ENCODE data around the gene GLIS1.

Gene GLIS1

GRCh38 chr1:53721088-53721487 lies 17.9 kb downstream of the GLIS1 start:
- Histone ChIP-seq H3K9me3 (ENCODE audit: control insufficient read depth, low read length) (no peaks in the 10 kb centered on the region), H3K4me3 (ENCODE audit: insufficient read depth, low read depth, low read length, poor library complexity, severe bottlenecking) (no peak overlapping the region), H3K36me3 (ENCODE audit: control insufficient read depth, insufficient read depth, low read length) (no peaks in the 10 kb centered on the region), H3K27ac (ENCODE audit: insufficient read depth, low read length, poor library complexity, severe bottlenecking) (no peak overlapping the region), H3K4me1 (ENCODE audit: control insufficient read depth, insufficient read depth, low read length, poor library complexity, severe bottlenecking) (no peaks in the 10 kb centered on the region), H3K27me3 (replicated peaks; ENCODE audit: control insufficient read depth, insufficient read depth, low read length, poor library complexity, severe bottlenecking) (no peaks in the 10 kb centered on the region)
- no peak for DNase-seq

- Histone ChIP-seq H3K27ac (ENCODE audit: insufficient read depth, low read length, poor library complexity, severe bottlenecking) (no peak overlapping the region), H3K9me3 (ENCODE audit: control insufficient read depth, low read length) (no peaks in the 10 kb centered on the region), H3K4me3 (ENCODE audit: insufficient read depth, low read depth, low read length, poor library complexity, severe bottlenecking) (no peak overlapping the region), H3K4me1 (ENCODE audit: control insufficient read depth, insufficient read depth, low read length, poor library complexity, severe bottlenecking) (no peaks in the 10 kb centered on the region), H3K36me3 (ENCODE audit: control insufficient read depth, insufficient read depth, low read length) (no peaks in the 10 kb centered on the region), H3K27me3 (replicated peaks; ENCODE audit: control insufficient read depth, insufficient read depth, low read length, poor library complexity, severe bottlenecking) (no peaks in the 10 kb centered on the region)
- no peak for DNase-seq
These were observed 19.5 kb downstream of the GLIS1 start for GRCh38 chr1:53719469-53719868.

- no peak overlapping the region for H3K27ac ChIP-seq (ENCODE audit: insufficient read depth, low read length, poor library complexity, severe bottlenecking)
- H3K4me1 ChIP-seq (ENCODE audit: control insufficient read depth, insufficient read depth, low read length, poor library complexity, severe bottlenecking), result no peaks in the 10 kb centered on the region
- H3K9me3 ChIP-seq (ENCODE audit: control insufficient read depth, low read length), result no peaks in the 10 kb centered on the region
- H3K27me3 ChIP-seq (replicated peaks; ENCODE audit: control insufficient read depth, insufficient read depth, low read length, poor library complexity, severe bottlenecking), result no peaks in the 10 kb centered on the region
- no peak for DNase-seq
- no peak overlapping the region for H3K4me3 ChIP-seq (ENCODE audit: insufficient read depth, low read depth, low read length, poor library complexity, severe bottlenecking)
- H3K36me3 ChIP-seq (ENCODE audit: control insufficient read depth, insufficient read depth, low read length), result no peaks in the 10 kb centered on the region
These were observed 20.5 kb downstream of the GLIS1 start for GRCh38 chr1:53718443-53718842.

GRCh38 chr1:53717025-53717804 lies 21.7 kb downstream of the GLIS1 start:
- H3K4me1 ChIP-seq (ENCODE audit: control insufficient read depth, insufficient read depth, low read length, poor library complexity, severe bottlenecking), result no peaks in the 10 kb centered on the region
- no peaks in the 10 kb centered on the region for H3K9me3 ChIP-seq (ENCODE audit: control insufficient read depth, low read length)
- no peak overlapping the region for H3K4me3 ChIP-seq (ENCODE audit: insufficient read depth, low read depth, low read length, poor library complexity, severe bottlenecking)
- H3K27me3 ChIP-seq (replicated peaks; ENCODE audit: control insufficient read depth, insufficient read depth, low read length, poor library complexity, severe bottlenecking), result no peaks in the 10 kb centered on the region
- DNase-seq, result no peak
- no peak overlapping the region for H3K27ac ChIP-seq (ENCODE audit: insufficient read depth, low read length, poor library complexity, severe bottlenecking)
- H3K36me3 ChIP-seq (ENCODE audit: control insufficient read depth, insufficient read depth, low read length), result no peaks in the 10 kb centered on the region

GRCh38 chr1:53716150-53716549 lies 22.8 kb downstream of the GLIS1 start:
- Histone ChIP-seq H3K9me3 (ENCODE audit: control insufficient read depth, low read length) (no peaks in the 10 kb centered on the region), H3K4me3 (ENCODE audit: insufficient read depth, low read depth, low read length, poor library complexity, severe bottlenecking) (no peak overlapping the region), H3K27ac (ENCODE audit: insufficient read depth, low read length, poor library complexity, severe bottlenecking) (no peak overlapping the region), H3K4me1 (ENCODE audit: control insufficient read depth, insufficient read depth, low read length, poor library complexity, severe bottlenecking) (no peaks in the 10 kb centered on the region), H3K36me3 (ENCODE audit: control insufficient read depth, insufficient read depth, low read length) (no peaks in the 10 kb centered on the region), H3K27me3 (replicated peaks; ENCODE audit: control insufficient read depth, insufficient read depth, low read length, poor library complexity, severe bottlenecking) (no peaks in the 10 kb centered on the region)
- no peak for DNase-seq

GRCh38 chr1:53715478-53715877 lies 23.5 kb downstream of the GLIS1 start:
- DNase-seq, result no peak
- Histone ChIP-seq H3K4me1 (ENCODE audit: control insufficient read depth, insufficient read depth, low read length, poor library complexity, severe bottlenecking) (no peaks in the 10 kb centered on the region), H3K9me3 (ENCODE audit: control insufficient read depth, low read length) (no peaks in the 10 kb centered on the region), H3K36me3 (ENCODE audit: control insufficient read depth, insufficient read depth, low read length) (no peaks in the 10 kb centered on the region), H3K4me3 (ENCODE audit: insufficient read depth, low read depth, low read length, poor library complexity, severe bottlenecking) (no peak overlapping the region), H3K27ac (ENCODE audit: insufficient read depth, low read length, poor library complexity, severe bottlenecking) (no peak overlapping the region), H3K27me3 (replicated peaks; ENCODE audit: control insufficient read depth, insufficient read depth, low read length, poor library complexity, severe bottlenecking) (no peaks in the 10 kb centered on the region)

- H3K27me3 ChIP-seq (replicated peaks; ENCODE audit: control insufficient read depth, insufficient read depth, low read length, poor library complexity, severe bottlenecking), result no peaks in the 10 kb centered on the region
- no peak overlapping the region for H3K4me3 ChIP-seq (ENCODE audit: insufficient read depth, low read depth, low read length, poor library complexity, severe bottlenecking)
- no peak for DNase-seq
- no peaks in the 10 kb centered on the region for H3K4me1 ChIP-seq (ENCODE audit: control insufficient read depth, insufficient read depth, low read length, poor library complexity, severe bottlenecking)
- H3K36me3 ChIP-seq (ENCODE audit: control insufficient read depth, insufficient read depth, low read length), result no peaks in the 10 kb centered on the region
- H3K9me3 ChIP-seq (ENCODE audit: control insufficient read depth, low read length), result no peaks in the 10 kb centered on the region
- H3K27ac ChIP-seq (ENCODE audit: insufficient read depth, low read length, poor library complexity, severe bottlenecking), result no peak overlapping the region
These were observed 26.7 kb downstream of the GLIS1 start for GRCh38 chr1:53712276-53712675.

GRCh38 chr1:53710584-53710983 lies 28.4 kb downstream of the GLIS1 start:
- no peaks in the 10 kb centered on the region for H3K27me3 ChIP-seq (replicated peaks; ENCODE audit: control insufficient read depth, insufficient read depth, low read length, poor library complexity, severe bottlenecking)
- DNase-seq, result no peak
- no peaks in the 10 kb centered on the region for H3K4me1 ChIP-seq (ENCODE audit: control insufficient read depth, insufficient read depth, low read length, poor library complexity, severe bottlenecking)
- H3K4me3 ChIP-seq (ENCODE audit: insufficient read depth, low read depth, low read length, poor library complexity, severe bottlenecking), result no peak overlapping the region
- no peaks in the 10 kb centered on the region for H3K36me3 ChIP-seq (ENCODE audit: control insufficient read depth, insufficient read depth, low read length)
- H3K9me3 ChIP-seq (ENCODE audit: control insufficient read depth, low read length), result no peaks in the 10 kb centered on the region
- H3K27ac ChIP-seq (ENCODE audit: insufficient read depth, low read length, poor library complexity, severe bottlenecking), result no peak overlapping the region

GRCh38 chr1:53708687-53709086 lies 30.3 kb downstream of the GLIS1 start:
- no peaks in the 10 kb centered on the region for H3K36me3 ChIP-seq (ENCODE audit: control insufficient read depth, insufficient read depth, low read length)
- H3K4me1 ChIP-seq (ENCODE audit: control insufficient read depth, insufficient read depth, low read length, poor library complexity, severe bottlenecking), result no peaks in the 10 kb centered on the region
- H3K27ac ChIP-seq (ENCODE audit: insufficient read depth, low read length, poor library complexity, severe bottlenecking), result no peak overlapping the region
- no peaks in the 10 kb centered on the region for H3K9me3 ChIP-seq (ENCODE audit: control insufficient read depth, low read length)
- no peaks in the 10 kb centered on the region for H3K27me3 ChIP-seq (replicated peaks; ENCODE audit: control insufficient read depth, insufficient read depth, low read length, poor library complexity, severe bottlenecking)
- no peak overlapping the region for H3K4me3 ChIP-seq (ENCODE audit: insufficient read depth, low read depth, low read length, poor library complexity, severe bottlenecking)
- no peak for DNase-seq

- DNase-seq, result no peak
- no peaks in the 10 kb centered on the region for H3K27me3 ChIP-seq (replicated peaks; ENCODE audit: control insufficient read depth, insufficient read depth, low read length, poor library complexity, severe bottlenecking)
- H3K9me3 ChIP-seq (ENCODE audit: control insufficient read depth, low read length), result no peaks in the 10 kb centered on the region
These were observed 32.6 kb downstream of the GLIS1 start for GRCh38 chr1:53706356-53706755.

More at GRCh38 chr1:53706356-53706755, 32.6 kb downstream of the GLIS1 start:
- Histone ChIP-seq H3K27ac (ENCODE audit: insufficient read depth, low read length, poor library complexity, severe bottlenecking) (no peak overlapping the region), H3K4me3 (ENCODE audit: insufficient read depth, low read depth, low read length, poor library complexity, severe bottlenecking) (no peak overlapping the region), H3K4me1 (ENCODE audit: control insufficient read depth, insufficient read depth, low read length, poor library complexity, severe bottlenecking) (no peaks in the 10 kb centered on the region), H3K36me3 (ENCODE audit: control insufficient read depth, insufficient read depth, low read length) (no peaks in the 10 kb centered on the region)

Measured in effector memory CD4-positive, alpha-beta T cell (primary cell).